HEK293 (cell line): ENCODE measurements around the gene HLA-A.

Source experiments
- BCL11B ChIP-seq: fragments of 450-650 bp; formaldehyde crosslinking; IDR thresholded peaks from 2 replicates; pipeline ENCODE4 v1.5.1; 2016; ENCODE audit warnings: low read depth, missing biosample characterization, missing genetic modification characterization
- KLF1 ChIP-seq: fragments of 450-650 bp; formaldehyde crosslinking; IDR thresholded peaks from 2 replicates; pipeline ENCODE4 v1.5.1; 2016; ENCODE audit warnings: missing biosample characterization, missing genetic modification characterization
- KLF7 ChIP-seq: fragments of 450-650 bp; formaldehyde crosslinking; IDR thresholded peaks from 2 replicates; pipeline ENCODE4 v1.5.1; 2016; ENCODE audit warnings: missing biosample characterization, missing genetic modification characterization, borderline replicate concordance
- MYNN ChIP-seq: fragments of 450-650 bp; formaldehyde crosslinking; IDR thresholded peaks from 2 replicates; pipeline ENCODE4 v1.5.1; 2016; ENCODE audit warnings: missing biosample characterization, missing genetic modification characterization, borderline replicate concordance
- OSR2 ChIP-seq: fragments of 450-650 bp; formaldehyde crosslinking; IDR thresholded peaks from 2 replicates; pipeline ENCODE4 v1.5.1; 2016; ENCODE audit warnings: missing biosample characterization, missing genetic modification characterization
- PATZ1 ChIP-seq: fragments of 450-650 bp; formaldehyde crosslinking; IDR thresholded peaks from 2 replicates; pipeline ENCODE4 v1.5.1; 2016; ENCODE audit warnings: missing biosample characterization, missing genetic modification characterization
- RBAK ChIP-seq: fragments of 450-650 bp; formaldehyde crosslinking; IDR thresholded peaks from 2 replicates; pipeline ENCODE4 v1.5.1; 2016; ENCODE audit warnings: missing biosample characterization, missing genetic modification characterization
- ZBTB20 ChIP-seq: fragments of 450-650 bp; formaldehyde crosslinking; IDR thresholded peaks from 2 replicates; pipeline ENCODE4 v1.5.1; 2016; ENCODE audit warnings: missing biosample characterization, missing genetic modification characterization
- ZBTB44 ChIP-seq: fragments of 450-650 bp; IDR thresholded peaks from 2 replicates; pipeline ENCODE4 v1.5.1; 2018; ENCODE audit warnings: missing biosample characterization, mild to moderate bottlenecking, missing genetic modification characterization
- ZBTB48 ChIP-seq: fragments of 450-650 bp; formaldehyde crosslinking; IDR thresholded peaks from 2 replicates; pipeline ENCODE4 v1.5.1; 2016; ENCODE audit warnings: missing biosample characterization, missing genetic modification characterization
- ZNF114 ChIP-seq: fragments of 450-650 bp; formaldehyde crosslinking; IDR thresholded peaks from 2 replicates; pipeline ENCODE4 v1.5.0; 2017; ENCODE audit warnings: missing biosample characterization, missing genetic modification characterization
- ZNF155 ChIP-seq: fragments of 450-650 bp; formaldehyde crosslinking; IDR thresholded peaks from 2 replicates; pipeline ENCODE4 v1.5.1; 2016; ENCODE audit warnings: missing biosample characterization, missing genetic modification characterization
- ZNF157 ChIP-seq: fragments of 450-650 bp; formaldehyde crosslinking; IDR thresholded peaks from 2 replicates; pipeline ENCODE4 v1.5.1; 2016; ENCODE audit warnings: missing biosample characterization, missing genetic modification characterization
- ZNF18 ChIP-seq: fragments of 450-650 bp; formaldehyde crosslinking; IDR thresholded peaks from 2 replicates; pipeline ENCODE4 v1.5.1; 2016; ENCODE audit warnings: missing biosample characterization, missing genetic modification characterization
- ZNF248 ChIP-seq: fragments of 450-650 bp; formaldehyde crosslinking; IDR thresholded peaks from 2 replicates; pipeline ENCODE4 v1.5.1; 2017; ENCODE audit warnings: missing biosample characterization, missing genetic modification characterization
- ZNF391 ChIP-seq: fragments of 450-650 bp; formaldehyde crosslinking; IDR thresholded peaks from 2 replicates; pipeline ENCODE4 v1.5.1; 2016; ENCODE audit warnings: low read depth, missing biosample characterization, missing genetic modification characterization, borderline replicate concordance
- ZNF398 ChIP-seq: fragments of 450-650 bp; formaldehyde crosslinking; IDR thresholded peaks from 2 replicates; pipeline ENCODE4 v1.5.1; 2017; ENCODE audit warnings: missing biosample characterization, missing genetic modification characterization
- ZNF521 ChIP-seq: fragments of 450-650 bp; formaldehyde crosslinking; IDR thresholded peaks from 2 replicates; pipeline ENCODE4 v1.5.1; 2017; ENCODE audit warnings: missing biosample characterization, mild to moderate bottlenecking, missing genetic modification characterization
- ZNF529 ChIP-seq: fragments of 450-650 bp; formaldehyde crosslinking; IDR thresholded peaks from 2 replicates; pipeline ENCODE4 v1.5.1; 2017; ENCODE audit warnings: missing genetic modification characterization, missing biosample characterization; ENCODE audit not compliant: insufficient replicate concordance
- ZNF560 ChIP-seq: fragments of 450-650 bp; formaldehyde crosslinking; IDR thresholded peaks from 2 replicates; pipeline ENCODE4 v1.5.1; 2017; ENCODE audit warnings: missing biosample characterization, missing genetic modification characterization, borderline replicate concordance
- ZNF561 ChIP-seq: fragments of 450-650 bp; IDR thresholded peaks from 2 replicates; pipeline ENCODE4 v1.5.1; 2018; ENCODE audit warnings: missing biosample characterization, missing genetic modification characterization, borderline replicate concordance
- ZNF626 ChIP-seq: fragments of 450-650 bp; sonication (Bioruptor Pico); formaldehyde crosslinking; IDR thresholded peaks from 2 replicates; pipeline ENCODE4 v1.5.1; 2018; ENCODE audit warnings: missing biosample characterization, missing genetic modification characterization, inconsistent platforms
- ZNF76 ChIP-seq: fragments of 450-650 bp; formaldehyde crosslinking; IDR thresholded peaks from 2 replicates; pipeline ENCODE4; 2016; ENCODE audit warnings: low read depth, missing biosample characterization, missing genetic modification characterization, borderline replicate concordance
- ZNF768 ChIP-seq: fragments of 450-650 bp; formaldehyde crosslinking; IDR thresholded peaks from 2 replicates; pipeline ENCODE4 v1.5.1; 2018; ENCODE audit warnings: missing biosample characterization, mild to moderate bottlenecking, missing genetic modification characterization
- ZNF777 ChIP-seq: fragments of 450-650 bp; formaldehyde crosslinking; IDR thresholded peaks from 2 replicates; pipeline ENCODE4 v1.5.1; 2017; ENCODE audit warnings: missing biosample characterization, missing genetic modification characterization, borderline replicate concordance
- ZNF785 ChIP-seq: fragments of 450-650 bp; formaldehyde crosslinking; IDR thresholded peaks from 2 replicates; pipeline ENCODE4 v1.5.1; 2016; ENCODE audit warnings: missing biosample characterization, missing genetic modification characterization
- ZNF830 ChIP-seq: fragments of 450-650 bp; IDR thresholded peaks from 2 replicates; pipeline ENCODE4 v1.5.0; 2018; ENCODE audit warnings: missing biosample characterization, missing genetic modification characterization, low read depth, mild to moderate bottlenecking, moderate library complexity
- ZNF843 ChIP-seq: fragments of 450-650 bp; formaldehyde crosslinking; IDR thresholded peaks from 2 replicates; pipeline ENCODE4 v1.5.1; 2016; ENCODE audit warnings: missing biosample characterization, missing genetic modification characterization
- ZSCAN16 ChIP-seq: fragments of 450-650 bp; formaldehyde crosslinking; IDR thresholded peaks from 2 replicates; pipeline ENCODE4 v1.5.1; 2016; ENCODE audit warnings: missing biosample characterization, missing genetic modification characterization
- ZSCAN4 ChIP-seq: fragments of 450-650 bp; formaldehyde crosslinking; IDR thresholded peaks from 2 replicates; pipeline ENCODE4 v1.5.1; 2017; ENCODE audit warnings: missing biosample characterization, missing genetic modification characterization
- ZXDB ChIP-seq: fragments of 450-650 bp; formaldehyde crosslinking; IDR thresholded peaks from 2 replicates; pipeline ENCODE4 v1.5.1; 2016; ENCODE audit warnings: missing biosample characterization, missing genetic modification characterization

The HLA-A gene

GRCh38 chr6:29965873-29966601, 23.7 kb downstream of the HLA-A start (continued):
- TF ChIP-seq PATZ1 (tag by site-specific recombination) (peak; percentile 86), RBAK (no peak), ZSCAN4 (no peak), ZNF777 (tag by site-specific recombination) (no peak), ZBTB44 (no peak; the same call in 1 of the 2 replicates), ZNF843 (tag by site-specific recombination) (peak; percentile 68), ZNF830 (tag by site-specific recombination) (no peak), KLF7 (tag by site-specific recombination) (peak; percentile 18; the same call in 1 of the 2 replicates), ZNF398 (tag by site-specific recombination) (peak; percentile 51; the same call in 1 of the 2 replicates), KLF1 (no peak; the same call in 1 of the 2 replicates), ZBTB20 (tag by site-specific recombination) (no peak), ZNF768 (no peak), ZNF521 (no peak), ZNF248 (no peak), ZNF391 (tag by site-specific recombination) (no peak), BCL11B (tag by site-specific recombination) (no peak), OSR2 (tag by site-specific recombination) (peak; percentile 73), ZBTB48 (tag by site-specific recombination) (peak; percentile 76), MYNN (no peak), ZXDB (tag by site-specific recombination) (peak; percentile 50), ZNF560 (tag by site-specific recombination) (no peak), ZNF76 (tag by site-specific recombination) (peak; percentile 82), ZNF561 (tag by site-specific recombination) (peak; percentile 79; the same call in 1 of the 2 replicates), ZNF114 (tag by site-specific recombination) (no peak), ZNF529 (tag by site-specific recombination) (no peak), ZNF626 (no peak), ZNF157 (tag by site-specific recombination) (peak; percentile 46; the same call in 1 of the 2 replicates), ZNF785 (tag by site-specific recombination) (no peak), ZNF18 (tag by site-specific recombination) (no peak), ZSCAN16 (tag by site-specific recombination) (no peak), ZNF155 (no peak)
